Stimulated activated CD4-positive, alpha-beta T cell treated with anti-CD3 and anti-CD28 coated beads, Interleukin-4, amount 100 ng/mL, for 48 hours (primary cell): ENCODE data around the gene KLHL35.
"Not testable (repeated sequence)": the region's sequence is repeated elsewhere in the genome, so short reads cannot be mapped to it uniquely, and the experiment has no call there.

Experiments used
- DNase-seq, 2 donors: peaks; one replicate each; pipeline ENCODE4 v3.0.0-alpha.2; 2020; ENCODE audit warnings: low read depth in 2 of 2

Gene KLHL35

DNA sequence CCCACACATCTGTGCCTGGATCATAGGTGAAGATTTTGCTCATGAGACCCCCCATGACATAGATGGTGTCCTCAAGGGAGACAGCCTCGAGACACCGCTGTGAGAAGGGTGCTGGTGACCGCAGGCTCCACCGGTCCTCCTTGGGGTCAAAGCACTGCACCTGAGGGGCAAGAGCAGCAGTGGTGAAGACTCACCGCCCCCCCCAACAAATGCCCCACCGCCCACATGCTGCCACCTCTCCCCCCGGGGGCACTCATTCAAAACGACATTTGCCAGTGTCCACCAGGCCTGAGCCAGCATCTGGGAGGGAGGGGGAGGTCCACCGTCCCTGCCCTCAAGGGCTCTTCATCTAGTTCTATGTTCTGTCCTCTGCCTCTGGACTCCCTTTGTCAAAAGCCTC lies 9.3 kb downstream of the KLHL35 start:
- no peak for DNase-seq

DNA sequence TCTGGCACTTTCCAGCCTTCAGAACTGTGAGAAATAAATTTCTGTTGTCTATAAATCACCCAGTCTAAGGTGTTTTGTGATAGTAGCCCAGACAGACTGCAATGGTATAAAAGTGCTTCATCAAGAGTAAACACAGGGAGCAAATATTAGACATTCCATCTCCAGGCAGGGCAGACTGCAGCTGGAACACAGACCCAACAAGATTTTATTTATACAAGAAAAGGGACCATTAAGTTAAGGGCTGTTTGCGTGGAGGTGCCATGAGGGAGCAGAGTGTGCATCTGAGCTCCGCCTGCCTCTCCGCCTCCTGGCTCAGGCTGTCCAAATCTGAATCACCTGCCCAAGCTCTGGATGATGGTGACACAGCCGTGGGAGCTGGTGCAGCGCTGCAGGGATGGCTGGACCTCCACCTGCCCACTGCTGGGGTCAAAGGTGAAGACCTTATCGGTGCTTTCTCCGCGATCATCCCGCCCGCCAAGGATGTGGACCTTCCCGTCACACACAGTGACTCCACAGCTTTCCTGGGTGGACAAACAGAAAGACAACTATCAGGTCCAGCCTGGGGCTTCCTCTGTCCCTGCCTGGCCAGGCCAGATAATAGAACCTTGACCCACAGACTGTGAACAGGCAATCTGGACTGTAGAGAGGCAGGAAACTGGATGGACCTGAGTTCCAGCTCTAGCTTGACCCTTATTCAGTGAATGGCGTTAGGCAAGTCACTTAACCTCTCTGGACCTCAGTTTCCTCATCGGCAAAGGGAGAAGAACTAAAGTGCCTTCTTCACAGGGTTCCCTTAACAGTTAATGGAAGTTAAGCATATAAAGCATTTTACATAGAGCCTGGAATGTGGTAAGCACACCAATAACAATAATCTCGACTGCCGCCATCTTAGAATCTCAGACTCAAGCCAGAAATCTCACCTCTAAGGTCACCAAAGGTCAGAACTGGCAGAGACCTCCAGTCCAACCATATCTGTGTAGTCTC lies 10.5 kb downstream of the KLHL35 start:
- no peak for DNase-seq

DNA sequence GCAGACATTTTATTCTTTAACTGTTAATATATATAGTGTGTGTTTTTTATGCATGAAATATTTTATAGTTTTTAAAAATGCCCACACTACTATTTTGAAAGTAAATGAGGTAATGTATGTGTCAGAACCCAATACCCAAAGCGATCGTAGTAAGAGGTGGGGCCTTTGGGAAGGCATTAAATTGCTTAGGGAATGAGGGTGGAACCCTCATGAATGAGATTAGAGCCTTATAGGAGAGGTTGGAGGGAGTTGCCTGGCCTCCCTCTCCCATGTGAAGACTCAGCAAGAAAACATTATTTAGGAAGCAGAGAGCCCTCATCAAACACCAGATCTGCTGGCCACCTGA lies 11.1 kb downstream of the KLHL35 start:
- no peak for DNase-seq

DNA sequence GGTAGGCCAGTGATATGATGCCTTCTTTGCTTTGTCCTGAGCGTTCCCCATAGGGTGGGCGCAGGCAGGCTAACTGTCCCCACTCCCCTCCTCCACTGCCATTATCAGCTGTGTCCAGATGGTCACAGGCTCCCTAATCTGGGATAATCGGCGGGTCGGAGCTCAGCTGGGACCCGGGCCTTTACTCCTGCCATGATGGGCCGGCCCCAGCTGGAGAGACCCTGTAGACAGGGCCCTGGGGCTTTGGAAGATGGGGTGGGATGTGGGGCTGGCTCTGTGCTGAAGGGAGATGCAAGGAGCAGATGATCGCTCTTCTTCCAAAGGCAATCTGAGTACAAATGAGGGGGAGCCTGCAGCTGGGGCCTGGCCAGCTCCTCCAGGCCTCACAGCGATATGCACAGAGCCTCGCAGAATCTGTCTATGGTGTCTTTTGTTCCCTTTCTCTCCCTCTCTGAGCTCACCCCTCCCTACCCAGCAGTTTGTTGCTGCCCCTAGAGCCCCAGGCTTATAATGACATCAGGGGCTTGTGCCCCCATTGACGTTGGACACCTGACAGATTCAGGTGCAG lies 11.9 kb downstream of the KLHL35 start:
- no peak for DNase-seq

DNA sequence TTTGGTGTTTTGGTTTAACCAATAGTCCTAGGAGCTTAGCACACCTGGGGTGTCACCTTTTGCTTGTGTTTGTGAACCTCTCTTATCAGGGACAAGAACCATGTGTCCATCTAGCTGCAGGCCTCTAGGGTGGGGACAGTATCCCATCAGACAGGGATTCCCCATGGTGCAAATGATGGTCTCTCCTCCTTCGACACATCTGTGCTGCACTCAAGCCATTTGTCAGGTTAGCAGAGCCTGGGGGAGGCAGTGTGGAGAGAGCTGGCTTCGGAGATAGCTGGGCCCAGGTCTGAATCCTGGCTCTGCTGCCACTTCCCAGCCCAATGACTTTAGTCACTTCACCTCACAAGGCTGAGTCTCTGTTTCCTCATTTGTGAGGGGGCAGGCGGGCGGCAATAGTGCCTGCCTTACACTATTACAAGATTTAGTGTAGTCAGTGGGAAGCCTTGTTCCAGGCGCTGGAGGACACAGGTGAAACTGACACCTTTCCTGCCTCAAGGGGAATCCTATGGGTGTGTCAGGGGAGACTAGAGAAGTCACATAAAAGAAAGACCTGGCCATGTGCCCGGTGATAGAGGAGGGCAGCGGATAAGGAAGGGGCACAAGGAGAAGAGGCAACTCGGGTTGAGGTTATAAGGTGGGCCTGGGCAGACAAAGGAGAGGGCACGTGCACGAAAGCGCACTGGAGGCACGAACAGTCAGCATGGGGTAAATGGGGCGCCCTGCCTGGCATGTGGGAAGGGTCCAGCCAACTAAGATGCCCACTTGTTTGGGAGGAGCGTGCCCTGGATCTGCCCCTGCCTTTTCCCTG lies 12.6 kb downstream of the KLHL35 start:
- no peak for DNase-seq

DNA sequence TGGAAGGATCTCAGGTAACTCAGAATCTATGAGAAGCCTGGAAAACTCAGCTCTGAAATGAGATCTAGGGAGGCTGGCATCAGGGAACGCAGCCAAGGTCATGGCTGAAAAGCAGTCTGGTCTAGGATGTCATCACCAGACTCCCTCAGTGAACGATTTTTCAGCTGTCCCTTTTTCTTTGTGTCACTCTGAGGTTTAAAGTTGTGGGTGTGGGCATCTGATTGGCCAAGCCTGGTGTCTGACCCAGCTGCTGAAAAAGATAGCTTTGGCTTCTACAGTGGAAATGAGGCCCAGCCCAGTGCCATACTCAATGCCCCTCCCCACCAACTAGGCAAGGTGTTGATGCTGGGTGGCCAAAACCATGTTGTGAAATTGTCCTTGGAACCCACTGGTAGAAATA lies 19.1 kb downstream of the KLHL35 start:
- DNase-seq: no peak

DNA sequence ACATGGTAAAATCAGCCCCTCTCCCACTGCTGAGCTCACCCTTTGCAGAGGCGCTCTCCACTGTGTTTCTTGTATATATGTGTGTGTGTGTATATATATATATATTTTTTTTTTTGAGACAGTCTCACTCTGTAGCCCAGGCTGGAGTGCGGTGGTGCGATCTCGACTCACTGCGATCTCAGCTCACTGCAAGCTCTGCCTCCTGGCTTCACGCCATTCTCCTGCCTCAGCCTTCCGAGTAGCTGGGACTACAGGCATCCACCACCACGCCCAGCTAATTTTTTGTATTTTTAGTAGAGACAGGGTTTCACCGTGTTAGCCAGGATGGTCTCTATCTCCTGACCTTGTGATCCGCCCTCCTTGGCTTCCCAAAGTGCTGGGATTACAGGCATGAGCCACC lies 19.9 kb downstream of the KLHL35 start:
- DNase-seq: not testable (repeated sequence)

DNA sequence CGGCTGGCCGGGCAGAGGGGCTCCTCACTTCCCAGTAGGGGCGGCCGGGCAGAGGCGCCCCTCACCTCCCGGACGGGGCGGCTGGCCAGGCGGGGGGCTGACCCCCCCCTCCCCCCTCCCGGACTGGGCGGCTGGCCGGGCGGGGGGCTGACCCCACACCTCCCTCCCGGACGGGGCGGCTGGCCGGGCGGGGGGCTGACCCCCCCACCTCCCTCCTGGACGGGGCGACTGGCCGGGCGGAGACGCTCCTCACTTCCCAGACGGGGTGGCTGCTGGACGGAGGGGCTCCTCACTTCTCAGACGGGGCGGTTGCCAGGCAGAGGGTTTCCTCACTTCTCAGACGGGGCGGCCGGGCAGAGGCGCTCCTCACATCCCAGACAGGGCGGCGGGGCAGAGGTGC lies 23.0 kb downstream of the KLHL35 start:
- DNase-seq: not testable (repeated sequence)

DNA sequence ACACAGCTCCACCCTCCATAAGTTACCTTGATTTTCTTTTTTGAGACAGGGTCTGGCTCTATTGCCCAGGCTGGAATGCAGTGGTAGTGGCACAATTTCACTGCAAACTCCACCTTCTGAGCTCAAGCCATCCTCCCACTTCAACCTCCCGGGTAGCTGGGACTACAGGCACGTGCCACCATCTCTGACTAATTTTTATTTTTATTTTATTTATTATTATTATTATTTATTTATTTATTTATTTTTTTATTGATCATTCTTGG lies 24.1 kb downstream of the KLHL35 start:
- DNase-seq: no peak

DNA sequence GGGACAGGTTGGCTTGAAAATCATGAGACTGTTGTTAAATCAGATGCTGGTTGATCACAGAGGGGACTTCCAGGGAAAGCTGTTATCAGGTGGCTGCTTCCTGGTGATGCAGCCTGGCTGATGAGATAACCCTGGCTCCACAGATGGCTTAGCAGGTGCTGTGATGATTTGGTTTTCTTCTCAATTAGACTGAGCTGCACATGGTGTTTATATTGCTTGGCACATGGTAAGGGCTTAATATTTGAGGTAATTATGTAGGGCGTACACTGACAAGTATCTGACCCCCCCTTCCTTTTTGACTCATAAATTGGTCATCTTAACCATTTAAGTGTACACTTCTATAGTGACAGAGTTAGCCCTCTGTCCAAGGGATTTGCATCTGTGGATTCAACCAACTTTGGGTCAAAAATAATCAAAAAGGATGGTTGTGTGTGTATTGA lies 26.6 kb downstream of the KLHL35 start:
- no peak for DNase-seq

DNA sequence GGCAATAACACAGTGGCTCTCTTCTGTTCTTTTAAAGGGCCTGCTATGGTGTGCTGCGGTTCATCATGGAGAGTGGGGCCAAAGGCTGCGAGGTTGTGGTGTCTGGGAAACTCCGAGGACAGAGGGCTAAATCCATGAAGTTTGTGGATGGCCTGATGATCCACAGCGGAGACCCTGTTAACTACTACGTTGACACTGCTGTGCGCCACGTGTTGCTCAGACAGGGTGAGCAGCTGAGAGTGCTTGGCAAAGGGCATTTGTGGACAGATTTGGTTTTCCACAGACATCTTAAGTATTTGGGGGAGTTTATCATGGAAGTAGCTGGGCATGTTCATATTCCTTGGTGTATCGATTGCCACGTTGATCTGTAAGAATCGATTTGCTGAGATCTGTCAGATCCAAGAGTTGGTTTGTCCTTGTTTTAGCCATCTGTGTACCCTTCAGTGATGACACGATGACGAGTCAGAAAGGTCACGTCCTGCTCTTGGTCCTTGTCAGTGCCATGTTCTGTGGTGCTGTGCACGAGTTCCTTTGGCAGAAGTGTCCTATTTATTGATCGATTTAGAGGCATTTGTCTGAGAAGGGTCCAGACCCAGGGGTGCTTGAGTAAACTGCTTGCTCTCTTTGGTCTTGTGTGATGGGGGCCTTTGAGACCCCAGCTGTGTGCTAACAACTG lies 28.9 kb downstream of the KLHL35 start:
- no peak for DNase-seq

DNA sequence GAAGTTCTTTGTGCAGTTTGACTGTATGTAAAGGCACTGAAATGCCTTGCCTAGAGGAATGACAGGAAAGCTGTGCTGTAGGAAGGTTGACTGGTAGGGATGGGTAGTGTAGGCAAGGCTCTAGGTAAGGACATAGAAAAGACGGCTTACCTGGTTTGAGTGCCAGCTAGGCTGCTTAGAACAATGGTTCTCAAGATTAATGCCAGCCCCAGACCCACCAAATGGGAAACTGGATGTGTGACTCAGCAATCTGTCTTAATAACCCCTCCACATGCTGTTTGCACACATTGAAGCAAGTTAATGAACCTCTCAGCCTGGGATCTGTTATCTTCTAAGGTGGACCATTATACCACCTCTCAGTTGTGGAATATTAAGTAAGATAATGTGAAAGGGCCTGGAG lies 30.0 kb downstream of the KLHL35 start:
- no peak for DNase-seq

DNA sequence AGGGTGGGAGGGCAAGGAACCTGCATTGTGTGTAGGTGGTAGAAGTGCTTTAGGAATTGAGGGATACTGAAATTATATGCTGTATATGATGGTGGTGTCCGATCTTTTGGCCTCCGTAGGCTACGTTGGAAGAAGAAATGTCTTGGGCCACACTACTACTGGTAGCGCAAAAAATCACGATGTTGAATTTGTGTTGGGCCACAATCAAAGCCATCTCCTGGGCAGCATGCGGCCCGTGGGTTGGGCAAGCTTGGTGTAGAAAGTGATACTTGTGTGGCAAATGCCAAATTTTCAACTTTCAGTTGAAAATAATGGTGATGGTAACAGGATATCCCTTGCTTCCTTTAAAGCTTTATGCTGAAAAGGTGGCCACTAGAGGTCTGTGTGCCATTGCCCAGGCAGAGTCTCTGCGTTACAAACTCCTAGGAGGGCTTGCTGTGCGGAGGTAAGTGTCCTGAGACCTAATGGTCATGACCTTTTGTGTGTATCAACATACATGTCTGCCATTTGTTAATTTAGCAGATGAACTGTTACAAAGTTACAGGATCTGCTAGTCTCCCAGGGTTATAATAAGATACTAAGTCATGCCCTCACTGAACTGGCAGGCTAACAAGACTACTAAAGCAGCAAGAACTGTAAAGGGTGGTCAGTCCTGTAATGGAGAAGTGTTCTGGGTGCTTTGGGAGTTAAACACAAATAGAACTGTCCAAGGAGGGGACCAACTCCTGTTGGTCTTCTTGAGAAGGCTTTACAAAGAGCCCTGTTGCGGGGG lies 30.8 kb downstream of the KLHL35 start:
- DNase-seq: no peak

DNA sequence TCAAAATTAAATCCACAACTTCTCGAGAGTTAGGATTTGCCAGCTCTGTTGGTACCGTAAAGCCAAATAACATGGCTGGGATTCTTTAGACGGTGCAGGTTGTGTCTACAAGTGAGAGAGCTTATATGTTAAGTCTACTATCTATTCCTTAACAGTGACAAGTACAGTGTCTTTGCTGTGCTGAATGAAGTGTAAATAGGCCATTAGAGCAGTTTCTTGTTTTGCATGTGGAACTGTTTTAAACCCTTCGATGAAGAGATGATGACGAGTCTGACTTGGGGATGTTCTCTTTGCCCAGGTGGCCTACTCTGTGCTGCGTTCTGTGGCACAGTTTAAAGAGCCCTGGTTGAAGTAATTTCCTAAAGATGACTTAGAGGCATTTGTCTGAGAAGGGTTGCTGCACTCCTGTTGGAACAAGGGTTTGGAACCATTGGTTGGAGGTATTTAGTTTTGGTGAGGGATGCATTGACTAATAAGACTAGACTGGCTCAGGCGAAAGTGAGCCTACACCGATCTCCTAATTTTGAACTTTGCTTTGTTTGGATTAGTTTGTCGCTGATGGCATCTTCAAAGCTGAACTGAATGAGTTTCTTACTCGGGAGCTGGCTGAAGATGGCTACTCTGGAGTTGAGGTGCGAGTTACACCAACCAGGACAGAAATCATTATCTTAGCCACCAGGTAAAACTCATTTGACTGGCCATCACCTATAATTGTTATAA lies 32.7 kb downstream of the KLHL35 start:
- no peak for DNase-seq

DNA sequence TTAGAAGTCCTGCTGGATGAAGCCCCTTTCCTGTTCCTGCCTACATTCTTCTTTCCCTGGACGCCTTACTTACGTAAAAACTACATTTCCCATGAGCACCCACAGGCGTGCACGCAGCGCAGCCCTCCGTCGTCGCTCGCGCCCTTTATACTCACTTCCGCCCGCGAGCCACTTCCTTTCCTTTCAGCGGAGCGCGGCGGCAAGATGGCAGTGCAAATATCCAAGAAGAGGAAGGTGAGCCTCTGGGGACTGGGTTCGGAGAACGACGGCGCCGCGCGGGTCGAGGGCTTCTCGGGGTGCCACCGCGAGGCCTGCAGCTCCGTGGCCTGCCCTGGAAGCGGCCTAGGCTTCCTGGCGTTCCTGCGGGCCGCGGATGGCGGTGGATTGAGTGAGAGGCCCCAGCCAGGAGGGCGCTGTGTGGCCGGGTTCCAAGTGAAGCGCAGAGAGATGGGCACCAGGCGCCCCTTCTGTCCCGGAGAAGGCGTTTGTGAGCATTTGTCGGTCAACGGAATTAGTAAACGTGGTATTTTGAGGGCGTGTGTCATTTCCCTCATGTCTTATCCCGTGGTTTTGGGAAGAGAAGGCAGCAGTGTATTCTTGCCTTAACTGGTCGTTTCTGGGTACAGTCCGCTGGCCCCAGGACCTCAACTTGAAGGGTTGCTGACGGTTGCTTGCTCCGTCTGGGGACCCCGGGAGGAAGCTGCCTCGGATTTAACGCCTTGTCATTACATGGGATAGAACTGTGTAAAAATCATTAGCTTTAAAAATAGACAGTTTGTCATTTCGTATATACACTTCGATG lies 33.5 kb downstream of the KLHL35 start, which contains the start of gene RPS3:
TSS of gene RPS3 (plus strand) at position 175 of the 802 bp plus-strand sequence. CDS start at position 205, 30 bp downstream.
- DNase-seq: peak; percentile 82 to 83

DNA sequence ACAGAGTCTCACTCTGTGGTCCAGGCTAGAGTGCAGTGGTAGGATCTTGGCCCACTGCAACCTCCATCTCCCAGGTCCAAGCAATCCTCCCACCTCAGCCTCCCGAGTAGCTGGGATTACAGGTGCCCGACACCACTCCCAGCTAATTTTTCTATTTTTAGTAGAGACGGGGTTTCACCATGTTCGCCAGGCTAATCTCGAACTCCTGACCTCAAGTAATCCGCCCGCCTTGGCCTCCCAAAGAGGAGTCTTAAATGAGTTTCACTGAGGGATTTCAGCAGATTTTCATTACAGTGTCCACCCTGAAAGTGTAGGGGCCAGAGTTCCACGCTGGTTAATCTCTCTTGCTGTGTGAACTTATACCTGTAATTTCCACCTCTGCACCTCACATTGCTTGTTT lies 34.1 kb downstream of the KLHL35 start:
- DNase-seq: no peak

DNA sequence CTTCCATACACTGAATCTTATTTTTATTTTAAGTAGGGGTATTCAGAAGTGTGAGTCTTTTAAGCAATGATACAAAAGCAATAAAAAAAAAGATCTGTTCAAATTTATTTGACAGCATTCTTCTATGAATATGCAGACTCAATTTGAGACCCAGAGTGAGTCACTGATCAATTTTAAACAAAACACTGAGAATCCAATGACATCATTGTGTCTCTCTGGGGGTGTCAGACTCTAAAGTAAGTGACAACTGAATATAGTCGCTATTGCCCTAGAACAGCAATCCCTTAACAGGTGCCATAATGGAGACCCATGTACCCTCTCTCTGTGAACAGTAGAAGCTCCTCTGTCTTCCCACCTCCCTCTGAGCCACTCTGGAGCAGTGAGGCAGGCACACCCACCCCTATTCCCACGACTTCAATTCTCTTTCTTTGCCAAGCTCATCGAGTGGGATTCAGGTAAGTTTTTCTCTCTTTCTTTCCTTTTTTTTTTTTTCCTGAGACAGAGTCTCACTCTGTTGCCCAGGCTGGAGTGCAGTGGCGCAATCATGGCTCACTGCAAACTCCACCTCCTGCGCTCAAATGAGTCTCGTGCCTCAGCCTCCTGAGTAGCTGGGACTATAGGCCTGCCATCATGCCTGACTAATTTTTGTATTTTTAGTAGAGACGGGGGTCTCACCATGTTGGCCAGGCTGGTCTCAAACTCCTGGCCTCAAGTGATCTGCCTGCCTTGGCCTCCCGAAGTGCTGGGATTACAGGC lies 38.7 kb downstream of the KLHL35 start:
- no peak for DNase-seq

DNA sequence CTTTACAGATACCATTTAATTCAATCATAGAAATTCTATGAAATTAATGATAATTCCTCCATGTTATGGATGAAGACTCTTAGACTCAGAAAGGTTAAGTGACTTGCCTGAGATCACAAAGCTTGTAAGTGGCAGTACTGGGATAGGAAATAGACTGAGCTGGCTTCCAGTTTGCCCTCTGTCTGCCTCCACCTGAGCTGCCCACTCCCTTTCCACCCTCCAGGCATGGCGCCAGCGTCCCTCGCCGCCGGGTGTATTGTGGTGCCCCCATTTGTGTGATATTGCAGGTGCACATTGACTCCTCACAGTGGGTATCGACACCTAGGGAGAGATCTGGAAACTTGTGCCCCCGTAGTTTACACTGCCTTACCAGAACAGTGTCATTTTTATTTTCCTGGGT lies 43.1 kb downstream of the KLHL35 start:
- no peak for DNase-seq

DNA sequence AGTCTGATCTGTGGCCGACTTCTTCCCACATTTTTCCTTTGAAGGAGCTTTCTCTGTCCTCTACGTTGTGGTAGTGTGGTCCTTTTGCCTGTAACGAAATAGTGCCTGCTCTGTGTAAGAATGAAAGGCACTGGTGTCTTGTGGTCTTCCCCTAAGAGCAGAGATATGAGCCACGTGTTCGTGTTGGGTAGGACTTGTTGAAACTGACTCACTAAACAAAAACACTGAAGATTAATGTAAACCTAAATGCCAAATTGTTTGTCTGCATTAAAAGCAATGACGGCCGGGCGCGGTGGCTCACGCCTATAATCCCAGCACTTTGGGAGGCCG lies 43.8 kb downstream of the KLHL35 start:
- no peak for DNase-seq
